ENCODE results near the gene POPDC2. TPM values are rescaled to one million over a fixed set of nuclear protein-coding genes. Genes with fewer than 3 reads are reported as not detected.

Gene POPDC2
- total and polyA plus RNA-seq, 2 donors (not counting 3 experiments of a cell fraction or from before 2014, with no cell fraction given): 0.57 to 0.66 TPM

DNA sequence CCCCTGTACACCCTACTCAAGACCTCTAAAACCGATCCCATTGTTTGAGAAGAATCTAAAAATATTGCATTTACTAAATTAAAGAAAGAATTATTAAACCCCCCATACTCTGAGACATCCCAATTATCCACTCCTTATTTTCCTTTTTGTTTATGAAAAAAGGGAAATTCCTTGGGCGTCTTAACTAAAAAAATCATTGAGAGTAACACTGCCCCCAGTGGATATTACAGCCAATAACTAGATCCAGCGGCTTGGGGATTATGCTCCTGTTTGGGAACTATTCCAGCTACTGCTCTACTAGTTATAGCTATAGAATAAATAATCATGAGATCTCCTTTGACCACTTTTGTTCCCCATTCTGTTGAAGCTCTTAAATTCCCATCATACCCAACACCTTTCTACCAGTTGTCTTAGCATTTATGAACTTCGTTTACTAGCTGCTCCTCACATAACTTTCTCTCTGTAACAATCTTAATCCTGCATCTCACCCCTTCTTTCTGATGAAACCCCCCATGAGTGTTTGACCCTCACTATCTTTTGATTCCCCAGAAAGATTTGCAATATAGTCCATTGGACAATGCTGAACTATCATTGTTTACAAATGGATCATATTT lies 29.8 kb upstream of the POPDC2 start:
- dilution Hi-C loops (cut with MboI; ENCODE audit: extremely low pct_ligation_motif_present, low sequenced_read_pairs): no loop called here
- Histone ChIP-seq H3K9me1 (replicated peaks; ENCODE audit: control insufficient read depth, extremely low read depth, insufficient read depth, low read length) (no peaks in the 10 kb centered on the region), H3K9me3 (replicated peaks; ENCODE audit: control insufficient read depth, insufficient read depth, low read length) (no peaks in the 10 kb centered on the region), H4K20me1 (replicated peaks; ENCODE audit: control insufficient read depth, extremely low read depth, insufficient read depth, low read length) (no peaks in the 10 kb centered on the region), H3K4me1 (ENCODE audit: control insufficient read depth, extremely low read depth, insufficient read depth, low read length) (no peaks in the 10 kb centered on the region), H3K79me2 (ENCODE audit: control insufficient read depth, insufficient read depth, low read length) (no peaks in the 10 kb centered on the region), H3K27ac (ENCODE audit: insufficient read depth, low read depth, low read length) (no peak overlapping the region), H3K27me3 (ENCODE audit: control insufficient read depth in 2 of 2, insufficient read depth in 2 of 2, low read length in 2 of 2) (no peaks in the 10 kb centered on the region), H2AFZ (ENCODE audit: low read depth, low read length) (no peak overlapping the region), H3K4me2 (ENCODE audit: insufficient read depth, low read length) (no peak overlapping the region), H3K36me3 (ENCODE audit: control insufficient read depth in 2 of 2, extremely low read depth in 1 of 2, insufficient read depth in 2 of 2, low read length in 2 of 2) (no peaks in the 10 kb centered on the region), H3K4me3 (replicated peaks in 1 of 3; ENCODE audit: insufficient read depth in 1 of 3, low read depth in 1 of 3, low read length in 3 of 3) (no peak overlapping the region), H3K9ac (replicated peaks; ENCODE audit: extremely low read depth, insufficient read depth, low read length) (no peak overlapping the region)
- TF ChIP-seq MYC (IDR thresholded peaks at IDR 0.05; ENCODE audit: low read depth, low read length): no peak
- TF ChIP-seq, protein P1, sequence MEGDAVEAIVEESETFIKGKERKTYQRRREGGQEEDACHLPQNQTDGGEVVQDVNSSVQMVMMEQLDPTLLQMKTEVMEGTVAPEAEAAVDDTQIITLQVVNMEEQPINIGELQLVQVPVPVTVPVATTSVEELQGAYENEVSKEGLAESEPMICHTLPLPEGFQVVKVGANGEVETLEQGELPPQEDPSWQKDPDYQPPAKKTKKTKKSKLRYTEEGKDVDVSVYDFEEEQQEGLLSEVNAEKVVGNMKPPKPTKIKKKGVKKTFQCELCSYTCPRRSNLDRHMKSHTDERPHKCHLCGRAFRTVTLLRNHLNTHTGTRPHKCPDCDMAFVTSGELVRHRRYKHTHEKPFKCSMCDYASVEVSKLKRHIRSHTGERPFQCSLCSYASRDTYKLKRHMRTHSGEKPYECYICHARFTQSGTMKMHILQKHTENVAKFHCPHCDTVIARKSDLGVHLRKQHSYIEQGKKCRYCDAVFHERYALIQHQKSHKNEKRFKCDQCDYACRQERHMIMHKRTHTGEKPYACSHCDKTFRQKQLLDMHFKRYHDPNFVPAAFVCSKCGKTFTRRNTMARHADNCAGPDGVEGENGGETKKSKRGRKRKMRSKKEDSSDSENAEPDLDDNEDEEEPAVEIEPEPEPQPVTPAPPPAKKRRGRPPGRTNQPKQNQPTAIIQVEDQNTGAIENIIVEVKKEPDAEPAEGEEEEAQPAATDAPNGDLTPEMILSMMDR (IDR thresholded peaks at IDR 0.05; ENCODE audit: extremely low read depth in 1 of 2, insufficient read depth in 1 of 2, low read depth in 1 of 2, low read length in 2 of 2): peak; percentile 38 to 45
- intact Hi-C loops (cut with micrococcal nuclease): loop anchor here (1.0 kb wide), 1 partner anchor 80 kb away; no protein-coding TSS in a partner anchor
- no TSS peak for BruUV-seq (replicated peaks)
- CTCF ChIA-PET: interaction anchor here (0.6 to 2.0 kb wide), 25 partner anchors 9 to 213 kb away, joined by 3 to 12 read pairs (median 4); partner anchors contain the start of genes CFAP91 and COX17
- peak; percentile 52 for DNase-seq (ENCODE audit: low read depth, low spot score)
- FAIRE-seq: peak; percentile 69
- POLR2A ChIA-PET: interaction anchor here (0.6 kb wide), 2 partner anchors 323 to 425 kb away, joined by 4 read pairs; no protein-coding TSS in a partner anchor

DNA sequence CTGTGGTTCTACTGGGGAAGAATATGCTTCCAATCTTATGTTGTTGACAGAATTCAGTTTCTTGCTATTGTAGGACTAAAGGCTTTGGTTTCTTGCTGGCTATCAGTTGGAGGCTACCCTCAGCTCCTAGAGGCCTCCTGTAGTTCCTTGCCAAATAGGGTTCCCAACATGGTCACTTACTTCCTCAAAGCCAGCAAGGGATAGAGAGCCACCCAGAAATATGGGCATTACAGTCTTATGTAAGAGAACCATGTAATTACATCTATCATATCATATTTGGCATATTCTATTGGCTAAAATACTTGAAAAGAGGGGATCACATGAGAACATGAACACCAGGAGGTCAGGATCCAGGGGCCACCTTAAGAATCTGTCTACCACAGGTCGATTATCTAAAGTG lies 23.0 kb upstream of the POPDC2 start:
- Histone ChIP-seq H3K27ac (ENCODE audit: insufficient read depth, low read depth, low read length) (no peak overlapping the region), H4K20me1 (replicated peaks; ENCODE audit: control insufficient read depth, extremely low read depth, insufficient read depth, low read length) (no peaks in the 10 kb centered on the region), H3K36me3 (ENCODE audit: control insufficient read depth in 2 of 2, extremely low read depth in 1 of 2, insufficient read depth in 2 of 2, low read length in 2 of 2) (no peaks in the 10 kb centered on the region), H3K9me3 (replicated peaks; ENCODE audit: control insufficient read depth, insufficient read depth, low read length) (no peaks in the 10 kb centered on the region), H3K27me3 (ENCODE audit: control insufficient read depth in 2 of 2, insufficient read depth in 2 of 2, low read length in 2 of 2) (no peaks in the 10 kb centered on the region), H3K79me2 (ENCODE audit: control insufficient read depth, insufficient read depth, low read length) (no peaks in the 10 kb centered on the region), H3K4me2 (ENCODE audit: insufficient read depth, low read length) (no peak overlapping the region), H2AFZ (ENCODE audit: low read depth, low read length) (no peak overlapping the region), H3K4me3 (replicated peaks in 1 of 3; ENCODE audit: insufficient read depth in 1 of 3, low read depth in 1 of 3, low read length in 3 of 3) (no peak overlapping the region), H3K9me1 (replicated peaks; ENCODE audit: control insufficient read depth, extremely low read depth, insufficient read depth, low read length) (no peaks in the 10 kb centered on the region), H3K4me1 (ENCODE audit: control insufficient read depth, extremely low read depth, insufficient read depth, low read length) (no peaks in the 10 kb centered on the region), H3K9ac (replicated peaks; ENCODE audit: extremely low read depth, insufficient read depth, low read length) (no peak overlapping the region)
- no TSS peak for BruUV-seq (replicated peaks)
- dilution Hi-C loops (cut with MboI; ENCODE audit: extremely low pct_ligation_motif_present, low sequenced_read_pairs): no loop called here
- FAIRE-seq (no peak), DNase-seq (ENCODE audit: low read depth, low spot score) (no peak)
- CTCF ChIA-PET: interaction anchor here (0.9 to 2.1 kb wide), 2 partner anchors 189 to 263 kb away, joined by 4 read pairs; no protein-coding TSS in a partner anchor
- intact Hi-C loops (cut with micrococcal nuclease): loop anchor here (5.0 kb wide), 1 partner anchor 251 kb away; no protein-coding TSS in a partner anchor
- POLR2A ChIA-PET: no interaction called here
- TF ChIP-seq, protein P2, sequence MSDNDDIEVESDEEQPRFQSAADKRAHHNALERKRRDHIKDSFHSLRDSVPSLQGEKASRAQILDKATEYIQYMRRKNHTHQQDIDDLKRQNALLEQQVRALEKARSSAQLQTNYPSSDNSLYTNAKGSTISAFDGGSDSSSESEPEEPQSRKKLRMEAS (IDR thresholded peaks at IDR 0.05; ENCODE audit: insufficient read depth, insufficient read length): no peak
- TF ChIP-seq FOS (IDR thresholded peaks at IDR 0.05; ENCODE audit: borderline replicate concordance, insufficient read depth, low read length): no peak
- TF ChIP-seq JUN (IDR thresholded peaks at IDR 0.05; ENCODE audit: borderline replicate concordance, insufficient read depth, insufficient read length, low read depth): no peak
- no peak for TF ChIP-seq EZH2 (IDR thresholded peaks at IDR 0.05; ENCODE audit: borderline replicate concordance, low read depth, low read length, severe bottlenecking)
- TF ChIP-seq, protein P1 (IDR thresholded peaks at IDR 0.05; ENCODE audit: extremely low read depth in 1 of 2, insufficient read depth in 1 of 2, low read depth in 1 of 2, low read length in 2 of 2): no peak
- no peak for TF ChIP-seq GATA2 (IDR thresholded peaks at IDR 0.05; ENCODE audit: insufficient read depth, insufficient read length, low read depth, low read length)
- TF ChIP-seq POLR2AphosphoS5 (IDR thresholded peaks at IDR 0.05; ENCODE audit: insufficient read depth, low read depth, low read length): no peak
- TF ChIP-seq POLR2A (IDR thresholded peaks at IDR 0.05; ENCODE audit: low read depth, low read length): no peak
- TF ChIP-seq MYC (IDR thresholded peaks at IDR 0.05; ENCODE audit: low read depth, low read length): no peak

All from endothelial cell of umbilical vein (primary cell).